Mesothelial cell of epicardium (in vitro differentiated cells): ENCODE data around the gene RHEX. TPM values are rescaled to one million over a fixed set of nuclear protein-coding genes. Genes with fewer than 3 reads are reported as not detected.

Source experiments
- DNase-seq, 2 experiments: peaks; one replicate each; pipeline ENCODE4 v3.0.0; 2021; ENCODE audit warnings: low spot score in 2 of 2; ENCODE audit not compliant: unreplicated experiment in 2 of 2
- H3K27ac Mint-ChIP-seq: 2 replicates; pipeline ENCODE4 v1.8.0; 2021; ENCODE audit warnings: mixed read lengths
- H3K27me3 Mint-ChIP-seq: 2 replicates; pipeline ENCODE4 v1.8.0; 2021; ENCODE audit warnings: low read depth, mixed read lengths
- H3K36me3 Mint-ChIP-seq: 2 replicates; pipeline ENCODE4 v1.8.0; 2021; ENCODE audit warnings: mixed read lengths
- H3K4me1 Mint-ChIP-seq: 2 replicates; pipeline ENCODE4 v1.8.0; 2021; ENCODE audit warnings: mixed read lengths
- H3K4me3 Mint-ChIP-seq: 2 replicates; pipeline ENCODE4 v1.8.0; 2021; ENCODE audit warnings: mild to moderate bottlenecking, moderate library complexity, mixed read lengths
- H3K9me3 Mint-ChIP-seq: 2 replicates; pipeline ENCODE4 v1.8.0; 2021; ENCODE audit warnings: mixed read lengths
- total RNA-seq: library from RNA; stranded (reverse); gene quantifications from 3 replicates; pipeline ENCODE4 v1.2.1, GENCODE V29; 2021
- TF ChIP-seq, protein P1 (sequence below): fragments of 200-600 bp; sonication (generic); IDR thresholded peaks from one replicate; pipeline ENCODE4 v1.5.0; 2021; ENCODE audit warnings: antibody characterized with exemption; ENCODE audit not compliant: unreplicated experiment

Gene RHEX
- total RNA-seq, 1 donor from 2014 or later = not detected

DNA sequence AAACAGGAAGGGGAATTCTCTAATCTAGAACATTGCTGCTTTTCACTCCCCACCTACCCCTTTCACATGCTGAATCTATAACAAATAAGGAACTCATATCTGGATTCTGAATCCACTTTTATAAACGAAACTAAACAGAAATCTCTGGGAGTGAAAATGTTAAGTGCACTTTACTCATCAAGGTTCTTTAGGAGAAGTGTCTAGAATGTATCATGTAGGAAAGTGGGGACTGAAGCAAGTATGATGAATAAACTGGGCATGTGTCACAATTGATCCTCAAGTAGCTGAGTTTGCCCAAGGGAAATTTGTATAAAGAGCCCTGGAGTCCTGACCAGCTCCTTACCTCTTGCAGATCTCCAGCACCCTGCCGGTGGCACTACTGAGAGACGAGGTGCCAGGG lies 44.4 kb downstream of the RHEX start:
- no peaks in the 10 kb centered on the region for H3K9me3 Mint-ChIP-seq
- no peak overlapping the region for H3K27ac Mint-ChIP-seq
- H3K36me3 Mint-ChIP-seq = no peaks in the 10 kb centered on the region
- DNase-seq = no peak
- TF ChIP-seq, protein P1, sequence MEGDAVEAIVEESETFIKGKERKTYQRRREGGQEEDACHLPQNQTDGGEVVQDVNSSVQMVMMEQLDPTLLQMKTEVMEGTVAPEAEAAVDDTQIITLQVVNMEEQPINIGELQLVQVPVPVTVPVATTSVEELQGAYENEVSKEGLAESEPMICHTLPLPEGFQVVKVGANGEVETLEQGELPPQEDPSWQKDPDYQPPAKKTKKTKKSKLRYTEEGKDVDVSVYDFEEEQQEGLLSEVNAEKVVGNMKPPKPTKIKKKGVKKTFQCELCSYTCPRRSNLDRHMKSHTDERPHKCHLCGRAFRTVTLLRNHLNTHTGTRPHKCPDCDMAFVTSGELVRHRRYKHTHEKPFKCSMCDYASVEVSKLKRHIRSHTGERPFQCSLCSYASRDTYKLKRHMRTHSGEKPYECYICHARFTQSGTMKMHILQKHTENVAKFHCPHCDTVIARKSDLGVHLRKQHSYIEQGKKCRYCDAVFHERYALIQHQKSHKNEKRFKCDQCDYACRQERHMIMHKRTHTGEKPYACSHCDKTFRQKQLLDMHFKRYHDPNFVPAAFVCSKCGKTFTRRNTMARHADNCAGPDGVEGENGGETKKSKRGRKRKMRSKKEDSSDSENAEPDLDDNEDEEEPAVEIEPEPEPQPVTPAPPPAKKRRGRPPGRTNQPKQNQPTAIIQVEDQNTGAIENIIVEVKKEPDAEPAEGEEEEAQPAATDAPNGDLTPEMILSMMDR = no peak
- peaks cover 13% of the 10 kb centered on the region for H3K4me1 Mint-ChIP-seq
- H3K4me3 Mint-ChIP-seq = no peak overlapping the region
- H3K27me3 Mint-ChIP-seq = peaks cover 51% of the 10 kb centered on the region

DNA sequence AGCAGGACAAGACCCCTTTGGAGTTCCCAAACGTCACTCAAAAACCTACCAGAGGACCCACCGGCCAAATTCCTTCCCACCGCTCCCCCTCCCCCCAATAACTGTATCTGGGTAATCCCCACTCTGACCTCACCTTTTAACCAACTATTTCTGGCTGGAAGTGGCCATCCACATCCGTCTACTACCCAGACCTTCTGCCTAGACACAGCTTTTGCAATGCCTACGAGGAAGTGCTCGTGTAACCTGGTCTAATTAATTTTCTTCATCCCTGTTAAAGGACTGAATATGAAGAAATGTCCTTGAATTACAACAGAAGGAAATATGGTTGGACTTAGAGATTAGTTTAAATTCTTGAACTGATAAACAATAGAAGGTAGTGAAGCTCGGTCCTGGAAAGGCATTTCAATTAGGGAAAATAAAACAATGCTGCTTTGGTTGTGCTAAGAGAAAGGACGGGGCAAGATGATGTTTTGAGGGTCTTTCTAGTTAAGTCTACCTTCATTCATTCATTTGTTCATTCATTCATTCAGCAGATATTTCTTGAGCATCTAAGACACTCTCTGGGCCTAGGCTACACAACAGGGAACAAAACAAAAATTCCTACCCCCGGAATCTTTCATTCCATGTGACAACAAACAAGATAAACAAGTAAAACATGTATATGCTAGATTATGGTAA lies 45.4 kb downstream of the RHEX start:
- Mint-ChIP-seq H3K27ac (no peak overlapping the region), H3K36me3 (no peaks in the 10 kb centered on the region), H3K4me1 (peaks cover 15% of the 10 kb centered on the region), H3K4me3 (no peak overlapping the region), H3K9me3 (no peaks in the 10 kb centered on the region), H3K27me3 (peaks cover 47% of the 10 kb centered on the region)
- TF ChIP-seq, protein P1 = no peak
- DNase-seq = no peak

DNA sequence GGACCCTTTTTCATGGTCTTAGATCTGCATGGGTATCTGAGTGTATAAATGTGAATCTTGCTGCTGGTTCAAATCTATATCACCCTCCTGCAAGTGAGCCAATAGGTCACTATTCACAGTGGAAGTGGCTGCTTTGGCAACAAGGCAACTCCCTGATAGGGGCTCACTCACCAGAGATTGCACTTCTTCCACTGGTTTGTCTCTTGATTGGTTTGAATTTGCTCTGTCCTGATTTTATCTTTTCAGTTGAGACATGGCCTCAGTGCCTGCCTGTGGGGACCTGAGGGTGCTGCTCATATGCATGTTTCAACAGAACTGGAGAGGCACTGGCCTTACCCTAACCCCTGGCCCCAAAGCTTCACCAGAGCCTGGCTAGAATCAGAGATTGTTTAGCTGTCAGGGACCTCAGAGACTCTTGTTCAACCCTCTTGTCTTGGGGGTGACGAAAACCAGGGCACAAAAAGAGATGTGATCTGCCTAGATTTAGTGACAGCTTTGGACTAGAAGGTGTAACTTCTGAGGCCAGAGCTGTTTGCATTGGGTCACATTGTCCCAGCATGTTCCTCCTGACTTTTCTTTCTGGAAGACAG lies 47.3 kb downstream of the RHEX start:
- DNase-seq = no peak
- Mint-ChIP-seq H3K27me3 (peaks cover 38% of the 10 kb centered on the region), H3K4me3 (no peak overlapping the region), H3K4me1 (peaks cover 5% of the 10 kb centered on the region), H3K36me3 (no peaks in the 10 kb centered on the region), H3K9me3 (no peaks in the 10 kb centered on the region), H3K27ac (no peak overlapping the region)
- TF ChIP-seq, protein P1 = no peak

DNA sequence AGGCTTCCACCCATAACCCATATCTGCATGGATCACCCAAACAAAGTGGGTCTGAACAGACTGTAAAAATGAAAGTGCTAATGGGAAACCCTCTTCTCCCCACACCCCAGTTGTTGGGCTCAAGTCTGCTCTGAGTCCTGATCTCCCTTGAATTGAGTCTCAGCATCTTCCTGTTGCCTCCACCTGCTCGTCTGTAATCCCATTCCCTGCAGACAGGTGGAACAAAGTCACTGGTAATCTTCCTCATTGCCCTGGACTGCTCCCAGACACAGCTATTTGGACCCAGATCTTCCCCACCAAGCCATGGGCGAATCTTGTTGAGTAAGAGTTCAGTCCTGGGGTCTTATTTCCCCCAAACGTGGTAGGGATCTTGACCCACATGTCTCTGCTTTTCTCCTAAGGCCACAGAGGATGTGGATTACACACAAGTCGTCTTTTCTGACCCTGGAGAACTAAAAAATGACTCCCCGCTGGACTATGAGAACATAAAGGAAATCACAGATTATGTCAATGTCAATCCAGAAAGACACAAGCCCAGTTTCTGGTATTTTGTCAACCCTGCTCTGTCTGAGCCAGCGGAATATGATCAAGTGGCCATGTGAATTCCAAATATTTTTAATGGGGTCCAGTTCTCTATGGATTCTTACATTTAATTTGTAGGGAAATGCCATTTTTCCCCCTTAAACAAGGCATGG lies 48.5 kb downstream of the RHEX start:
- no peak for DNase-seq
- Mint-ChIP-seq H3K27me3 (peaks cover 34% of the 10 kb centered on the region), H3K27ac (no peak overlapping the region), H3K9me3 (no peaks in the 10 kb centered on the region), H3K4me3 (no peak overlapping the region), H3K36me3 (no peaks in the 10 kb centered on the region), H3K4me1 (peaks cover 6% of the 10 kb centered on the region)
- TF ChIP-seq, protein P1 = no peak

DNA sequence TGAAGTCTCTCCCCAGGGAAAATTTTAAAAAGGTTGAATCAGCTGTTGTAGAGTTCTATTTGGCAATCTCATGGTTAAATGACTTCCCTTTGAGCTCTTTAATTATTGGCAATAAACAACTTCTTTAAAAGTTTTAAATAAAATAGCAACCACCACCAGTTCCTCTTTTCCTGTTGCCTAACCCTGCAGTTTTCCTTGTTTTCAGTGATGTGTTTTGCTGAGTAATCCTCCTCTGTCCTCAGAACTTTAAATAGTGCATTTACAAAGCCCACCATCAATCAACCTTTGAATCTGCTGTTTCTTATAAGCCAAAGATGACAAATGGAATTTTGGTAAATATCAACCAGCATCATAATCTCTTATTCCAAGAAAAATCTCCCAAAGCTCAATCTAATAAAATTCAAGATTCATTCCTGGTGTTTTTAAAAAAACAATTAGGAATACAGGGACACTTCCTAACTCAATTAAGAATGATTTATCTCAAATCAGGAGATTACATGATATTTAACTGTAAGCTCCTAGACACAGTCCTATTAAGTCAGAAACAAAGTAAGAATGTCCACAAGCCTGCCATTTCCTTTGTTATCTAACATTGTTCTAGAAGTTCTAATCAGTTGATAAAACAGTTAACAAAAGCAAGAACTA lies 49.4 kb downstream of the RHEX start:
- H3K4me3 Mint-ChIP-seq = no peak overlapping the region
- TF ChIP-seq, protein P1 = no peak
- H3K36me3 Mint-ChIP-seq = no peaks in the 10 kb centered on the region
- H3K4me1 Mint-ChIP-seq = peaks cover 6% of the 10 kb centered on the region
- no peak for DNase-seq
- H3K27ac Mint-ChIP-seq = no peak overlapping the region
- peaks cover 30% of the 10 kb centered on the region for H3K27me3 Mint-ChIP-seq
- no peaks in the 10 kb centered on the region for H3K9me3 Mint-ChIP-seq
